Uterus (tissue), 4 donors: ENCODE results near the gene MKKS. TPM values are rescaled to one million over a fixed set of nuclear protein-coding genes. Genes with fewer than 3 reads are reported as not detected.
"Not testable (repeated sequence)": the region's sequence is repeated elsewhere in the genome, so short reads cannot be mapped to it uniquely, and the experiment has no call there.

Experiments
- DNase-seq, 2 donors: peaks; one replicate each; pipeline ENCODE4 v3.0.0-alpha.2; 2019 to 2020
- H3K27ac ChIP-seq, 2 donors: fragments of 200-600 bp; sonication (generic); 1 replicate in 1 of 2; 2 replicates in 1 of 2; pipeline ENCODE4 v1.5.1; 2016 to 2018
- H3K27me3 ChIP-seq, 2 donors: fragments of 200-600 bp; sonication (generic); one replicate each; pipeline ENCODE4 v1.5.1; 2018 to 2019; ENCODE audit warnings: control low read depth in 1 of 2
- H3K36me3 ChIP-seq, 2 donors: fragments of 200-600 bp; sonication (generic); one replicate each; pipeline ENCODE4 v1.5.1; 2019; ENCODE audit warnings: control low read depth in 1 of 2
- H3K4me1 ChIP-seq, 2 donors: fragments of 200-600 bp; sonication (generic); one replicate each; pipeline ENCODE4 v1.5.1; 2018 to 2019; ENCODE audit warnings: control low read depth in 1 of 2
- H3K4me3 ChIP-seq, 2 donors: fragments of 200-600 bp; sonication (generic); 1 replicate in 1 of 2; 2 replicates in 1 of 2; pipeline ENCODE4 v1.5.1; 2018 to 2019; ENCODE audit warnings: mild to moderate bottlenecking in 1 of 2
- H3K9me3 ChIP-seq, 2 donors: fragments of 200-600 bp; sonication (generic); one replicate each; pipeline ENCODE4 v1.5.1; 2019; ENCODE audit warnings: control low read depth in 1 of 2
- POLR2A ChIP-seq, 2 donors: fragments of 450-650 bp; IDR thresholded peaks; one replicate each; pipeline ENCODE4 v1.6.1; 2016; ENCODE audit warnings: antibody characterized with exemption in 2 of 2, mild to moderate bottlenecking in 1 of 2, moderate library complexity in 1 of 2
- intact Hi-C: fragments of 100-400 bp; cut with DNase I; formaldehyde crosslinking; loops from one replicate; pipeline ENCODE4 v1.15.1; 2023; ENCODE audit warnings: low total_unique reads
- total RNA-seq, 4 donors: library from RNA; depleted of rRNA in 3 of 4; stranded (reverse); fragments of >200 nt in 3 of 4; gene quantifications; one replicate each; pipeline versions ENCODE4 v1.1.0 to v1.2.4, GENCODE V29; 2014 to 2023
- TF ChIP-seq, protein P1 (sequence below), 4 experiments: fragments of 200-600 bp in 2 of 4; fragments of 450-650 bp in 2 of 4; sonication (generic) in 2 of 4; IDR thresholded peaks; one replicate each; pipeline ENCODE4 v1.5.1; 2016 to 2019; ENCODE audit warnings: antibody characterized with exemption in 4 of 4, mild to moderate bottlenecking in 2 of 4, moderate library complexity in 1 of 4
- donor health status: DM: yes; HTN: yes; CAD: no.

MKKS gene
- total RNA-seq, 4 donors from 2014 or later, result 15.9 to 27.9 (median 20.3) TPM

DNA sequence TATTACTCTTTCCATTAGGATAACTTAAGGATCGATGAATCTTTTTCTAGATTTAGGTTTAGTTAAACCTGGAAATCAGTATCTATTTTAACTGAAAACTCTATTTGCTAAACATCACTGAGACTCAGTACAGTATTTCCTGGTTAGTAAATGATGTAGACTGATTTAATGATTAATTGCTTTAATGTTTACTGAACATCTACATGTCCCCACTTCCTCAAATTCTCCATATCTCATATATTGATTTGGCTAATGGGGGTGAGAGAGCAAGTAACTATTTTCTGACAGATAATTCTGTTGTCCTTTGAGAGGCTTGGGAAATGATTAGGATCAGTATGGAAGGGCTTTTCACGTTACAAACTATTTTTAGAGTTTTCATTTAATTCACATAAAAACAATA is 10.3 kb downstream of the MKKS start:
- Histone ChIP-seq H3K4me1 (no peaks in the 10 kb centered on the region), H3K9me3 (no peaks in the 10 kb centered on the region), H3K36me3 (no peaks in the 10 kb centered on the region), H3K27ac (no peak overlapping the region), H3K4me3 (no peak overlapping the region), H3K27me3 (no peaks in the 10 kb centered on the region)
- DNase-seq, result no peak
- TF ChIP-seq POLR2A (IDR thresholded peaks at IDR 0.05), result no peak
- TF ChIP-seq, protein P1, sequence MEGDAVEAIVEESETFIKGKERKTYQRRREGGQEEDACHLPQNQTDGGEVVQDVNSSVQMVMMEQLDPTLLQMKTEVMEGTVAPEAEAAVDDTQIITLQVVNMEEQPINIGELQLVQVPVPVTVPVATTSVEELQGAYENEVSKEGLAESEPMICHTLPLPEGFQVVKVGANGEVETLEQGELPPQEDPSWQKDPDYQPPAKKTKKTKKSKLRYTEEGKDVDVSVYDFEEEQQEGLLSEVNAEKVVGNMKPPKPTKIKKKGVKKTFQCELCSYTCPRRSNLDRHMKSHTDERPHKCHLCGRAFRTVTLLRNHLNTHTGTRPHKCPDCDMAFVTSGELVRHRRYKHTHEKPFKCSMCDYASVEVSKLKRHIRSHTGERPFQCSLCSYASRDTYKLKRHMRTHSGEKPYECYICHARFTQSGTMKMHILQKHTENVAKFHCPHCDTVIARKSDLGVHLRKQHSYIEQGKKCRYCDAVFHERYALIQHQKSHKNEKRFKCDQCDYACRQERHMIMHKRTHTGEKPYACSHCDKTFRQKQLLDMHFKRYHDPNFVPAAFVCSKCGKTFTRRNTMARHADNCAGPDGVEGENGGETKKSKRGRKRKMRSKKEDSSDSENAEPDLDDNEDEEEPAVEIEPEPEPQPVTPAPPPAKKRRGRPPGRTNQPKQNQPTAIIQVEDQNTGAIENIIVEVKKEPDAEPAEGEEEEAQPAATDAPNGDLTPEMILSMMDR (IDR thresholded peaks at IDR 0.05), result no peak
- intact Hi-C loops, result loop anchor here (10.0 kb wide), 1 partner anchor 449 kb away; no protein-coding TSS in a partner anchor

DNA sequence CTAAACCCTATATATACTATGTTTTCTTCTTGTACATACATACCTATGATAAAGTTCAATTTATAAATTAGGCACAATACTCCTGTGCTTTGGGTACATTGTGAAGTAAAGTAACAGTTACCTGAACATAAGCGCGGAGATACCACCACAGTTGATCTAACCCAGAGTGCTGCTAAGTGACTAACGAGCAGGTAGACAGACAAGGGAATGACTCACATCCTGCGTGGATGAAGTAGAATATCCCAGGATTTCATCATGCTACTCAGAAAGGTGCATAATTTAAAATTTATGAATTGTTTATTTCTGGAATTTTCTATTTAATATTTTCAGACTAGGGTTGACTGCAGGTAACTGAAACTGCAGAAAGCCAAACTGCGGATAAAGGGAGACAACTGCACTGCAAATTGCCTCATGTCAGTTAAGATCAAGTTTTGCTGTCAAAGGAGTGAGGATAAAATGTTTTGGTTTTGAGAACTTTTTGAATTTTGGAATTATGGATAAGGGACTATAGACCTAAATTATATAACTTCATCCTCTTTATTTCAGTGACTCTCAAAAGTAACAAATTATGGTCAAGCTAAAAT is 14.4 kb downstream of the MKKS start:
- Histone ChIP-seq H3K36me3 (no peaks in the 10 kb centered on the region), H3K4me1 (no peaks in the 10 kb centered on the region), H3K9me3 (no peaks in the 10 kb centered on the region), H3K27me3 (no peaks in the 10 kb centered on the region), H3K27ac (no peak overlapping the region), H3K4me3 (no peak overlapping the region)
- intact Hi-C loops, result loop anchor here (10.0 kb wide), 1 partner anchor 445 kb away; no protein-coding TSS in a partner anchor
- DNase-seq, result no peak
- TF ChIP-seq POLR2A (IDR thresholded peaks at IDR 0.05), result no peak
- TF ChIP-seq, protein P1 (IDR thresholded peaks at IDR 0.05), result no peak

DNA sequence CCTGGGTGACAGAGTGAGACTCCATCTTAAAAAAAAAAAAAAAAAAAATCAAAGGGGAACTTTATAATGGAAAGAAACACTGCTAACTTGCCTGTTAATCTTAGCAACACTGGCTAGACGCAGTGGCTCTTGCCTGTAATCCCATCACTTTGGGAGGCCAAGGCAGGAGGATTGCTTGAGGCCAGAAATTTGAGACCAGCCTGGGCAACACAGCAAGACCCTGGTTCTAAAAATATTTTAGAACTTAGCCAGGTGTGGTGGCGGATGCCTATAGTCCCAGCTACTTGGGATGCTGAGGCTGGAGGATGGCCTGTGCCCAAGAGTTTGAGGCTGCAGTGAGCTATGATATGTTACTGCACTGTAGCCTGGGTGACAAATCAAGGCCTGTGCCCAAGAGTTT is 16.8 kb downstream of the MKKS start:
- H3K4me1 ChIP-seq, intact Hi-C loops, H3K36me3 ChIP-seq, H3K27me3 ChIP-seq, DNase-seq, H3K9me3 ChIP-seq, H3K27ac ChIP-seq, H3K4me3 ChIP-seq: not testable (repeated sequence)

DNA sequence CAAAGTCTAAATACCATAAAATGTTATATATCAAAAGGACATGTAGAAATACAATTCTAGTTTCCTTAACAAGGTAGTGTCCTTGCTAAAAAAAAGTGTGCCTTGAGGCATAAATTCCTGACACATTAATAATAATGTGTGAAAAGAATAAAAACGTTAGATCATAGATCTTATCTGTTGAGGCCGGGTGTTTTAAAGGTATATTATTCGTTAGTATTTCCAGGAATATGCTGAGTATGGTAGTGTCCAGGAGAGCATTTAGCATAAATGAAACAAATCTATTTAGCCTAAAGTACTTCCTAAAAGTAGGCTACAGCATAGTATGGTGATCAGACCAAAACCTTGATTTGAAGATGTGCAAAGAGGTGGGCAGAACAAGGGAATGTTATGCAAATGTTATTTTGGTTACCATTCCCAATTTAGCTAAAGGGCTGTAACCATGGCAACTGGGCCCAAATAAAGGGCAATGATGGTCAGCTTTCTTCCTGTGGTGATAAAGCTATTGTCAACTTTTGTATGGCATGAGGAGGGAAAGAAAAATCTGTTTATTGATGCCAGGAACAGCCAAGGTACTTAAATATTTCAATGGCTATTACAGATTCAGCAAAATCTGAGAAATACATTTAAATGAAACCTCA is 18.9 kb downstream of the MKKS start:
- Histone ChIP-seq H3K36me3 (no peaks in the 10 kb centered on the region), H3K4me1 (no peaks in the 10 kb centered on the region)
- TF ChIP-seq POLR2A (IDR thresholded peaks at IDR 0.05), result no peak
- TF ChIP-seq, protein P1 (IDR thresholded peaks at IDR 0.05), result no peak

DNA sequence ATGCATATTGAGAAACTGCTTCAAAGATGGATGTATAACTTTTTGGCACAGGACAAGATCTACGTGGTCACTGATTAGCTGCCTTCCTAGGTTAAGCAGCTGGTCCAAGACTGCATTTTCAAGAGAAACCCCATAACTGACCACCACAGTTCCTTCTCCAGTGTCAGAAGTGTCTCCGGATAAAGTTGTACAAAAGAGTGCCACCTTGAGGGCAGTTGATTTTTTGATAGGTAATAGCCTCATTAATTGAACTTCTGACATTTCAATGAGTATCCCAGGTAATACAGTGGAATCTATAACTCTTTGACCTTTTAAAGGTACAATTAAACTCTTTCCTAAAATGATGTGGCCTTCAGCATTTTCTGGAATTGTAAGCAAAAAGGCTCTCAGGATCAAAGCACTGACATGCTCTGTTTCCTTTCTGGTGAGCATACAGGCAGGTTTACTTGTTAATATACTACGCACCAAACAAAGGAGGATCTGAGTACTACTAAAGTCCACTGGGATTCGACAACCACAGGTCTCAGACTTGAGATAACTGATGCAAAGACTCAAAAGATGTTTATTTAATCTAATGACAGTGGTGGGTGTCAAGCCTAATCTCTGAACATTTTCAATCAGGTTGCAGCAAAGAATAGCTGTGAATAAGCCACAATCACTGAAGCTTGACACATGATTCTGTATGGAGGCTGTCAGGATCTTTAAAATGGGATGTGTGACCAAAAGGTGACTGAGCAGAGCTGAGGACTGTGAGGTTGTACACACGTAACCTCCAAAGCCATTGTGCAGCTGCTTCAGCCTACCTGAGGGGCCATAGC is 21.2 kb downstream of the MKKS start:
- H3K4me3 ChIP-seq, result no peak overlapping the region
- no peak for TF ChIP-seq POLR2A (IDR thresholded peaks at IDR 0.05)
- DNase-seq, result no peak
- H3K9me3 ChIP-seq, result no peaks in the 10 kb centered on the region
- no peak overlapping the region for H3K27ac ChIP-seq
- intact Hi-C loops, result no loop called here
- no peaks in the 10 kb centered on the region for H3K27me3 ChIP-seq
- H3K36me3 ChIP-seq, result no peaks in the 10 kb centered on the region
- H3K4me1 ChIP-seq, result no peaks in the 10 kb centered on the region

More for the DNA sequence above, 18.9 kb downstream of the MKKS start:
- DNase-seq, result no peak
- no peaks in the 10 kb centered on the region for H3K9me3 ChIP-seq
- H3K27me3 ChIP-seq, result no peaks in the 10 kb centered on the region
- no peak overlapping the region for H3K27ac ChIP-seq
- intact Hi-C loops, result no loop called here
- H3K4me3 ChIP-seq, result no peak overlapping the region

DNA sequence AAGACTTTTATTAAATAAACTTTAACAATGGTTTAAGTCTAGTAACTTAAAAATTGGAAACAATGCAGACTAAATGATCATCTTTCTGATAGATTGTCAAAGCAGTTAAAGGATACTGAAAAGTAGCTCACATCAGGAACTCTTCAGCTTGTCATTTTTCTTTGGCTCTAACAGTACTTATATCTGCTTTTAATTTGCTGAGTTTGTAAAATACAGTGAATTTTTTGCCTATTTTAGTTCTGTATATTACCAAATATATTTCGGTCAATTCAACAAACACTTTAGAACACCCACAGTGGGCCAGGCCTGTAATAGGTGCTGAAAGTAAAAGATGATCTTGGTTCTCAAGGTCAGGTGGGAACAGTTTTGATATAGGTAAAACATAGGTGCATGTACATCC is 22.3 kb downstream of the MKKS start:
- no peak overlapping the region for H3K4me3 ChIP-seq
- no peak for DNase-seq
- H3K27ac ChIP-seq, result no peak overlapping the region
- H3K27me3 ChIP-seq, result no peaks in the 10 kb centered on the region
- intact Hi-C loops, result no loop called here
- no peaks in the 10 kb centered on the region for H3K36me3 ChIP-seq
- H3K9me3 ChIP-seq, result no peaks in the 10 kb centered on the region
- H3K4me1 ChIP-seq, result no peaks in the 10 kb centered on the region
- TF ChIP-seq POLR2A (IDR thresholded peaks at IDR 0.05), result no peak
- TF ChIP-seq, protein P1 (IDR thresholded peaks at IDR 0.05), result no peak
